A673 (cell line): ENCODE measurements around the gene POLR3A.

ENCODE experiments used
- EZH2 ChIP-seq: fragments of 200-600 bp; sonication (generic); IDR thresholded peaks from 2 replicates; pipeline ENCODE4 v1.6.1; 2017; ENCODE audit warnings: borderline replicate concordance, low read depth, mild to moderate bottlenecking, mixed read lengths, antibody characterized with exemption, low read length; ENCODE audit not compliant: poor library complexity, severe bottlenecking
- TF ChIP-seq, protein P1 (sequence below): fragments of 300-800, 200-600 bp; sonication (generic); conservative IDR thresholded peaks from 2 replicates; pipeline ENCODE4 v1.5.1; 2017; ENCODE audit warnings: low read depth, mild to moderate bottlenecking, antibody characterized with exemption, low read length, moderate library complexity, mixed read lengths

DNA sequence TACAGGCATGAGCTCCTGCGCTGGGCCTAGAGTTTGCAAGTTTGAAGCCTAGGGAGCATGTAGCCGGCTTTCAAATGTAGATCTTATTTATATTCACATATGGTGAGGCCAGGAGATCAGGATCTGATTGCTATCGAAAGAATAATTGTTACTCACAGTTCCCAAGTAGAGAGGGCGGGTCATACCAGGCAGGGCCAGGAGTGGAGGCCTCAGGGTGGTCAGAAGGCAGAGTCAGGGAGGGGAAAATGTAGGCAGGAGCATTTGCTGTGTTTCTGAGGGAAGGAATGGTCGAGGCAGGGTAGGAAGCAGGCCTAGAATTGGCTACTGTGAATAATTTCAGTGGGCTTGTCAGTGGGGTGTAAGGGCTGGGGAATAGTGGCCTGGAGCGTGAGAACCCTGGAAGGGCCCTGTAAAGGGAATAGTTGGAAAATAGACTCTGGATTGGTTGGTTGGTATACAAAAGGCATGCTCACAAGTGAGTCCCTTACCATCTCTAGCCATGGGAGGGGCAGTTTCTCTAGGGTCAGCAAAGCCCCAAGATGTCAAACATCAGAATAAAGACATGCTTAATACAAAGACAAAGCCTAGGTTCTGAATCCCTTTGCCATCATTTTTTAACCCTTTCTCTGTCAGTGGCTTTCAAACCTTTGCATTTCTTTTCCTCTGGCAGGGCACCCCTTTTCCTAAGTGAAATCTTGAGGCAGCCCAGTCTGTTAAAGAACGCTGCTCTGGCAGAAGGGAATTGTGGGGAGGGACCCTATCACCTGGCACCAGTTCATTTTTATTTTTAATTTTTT, 66.8 kb downstream of the POLR3A start:
- TF ChIP-seq, protein P1, sequence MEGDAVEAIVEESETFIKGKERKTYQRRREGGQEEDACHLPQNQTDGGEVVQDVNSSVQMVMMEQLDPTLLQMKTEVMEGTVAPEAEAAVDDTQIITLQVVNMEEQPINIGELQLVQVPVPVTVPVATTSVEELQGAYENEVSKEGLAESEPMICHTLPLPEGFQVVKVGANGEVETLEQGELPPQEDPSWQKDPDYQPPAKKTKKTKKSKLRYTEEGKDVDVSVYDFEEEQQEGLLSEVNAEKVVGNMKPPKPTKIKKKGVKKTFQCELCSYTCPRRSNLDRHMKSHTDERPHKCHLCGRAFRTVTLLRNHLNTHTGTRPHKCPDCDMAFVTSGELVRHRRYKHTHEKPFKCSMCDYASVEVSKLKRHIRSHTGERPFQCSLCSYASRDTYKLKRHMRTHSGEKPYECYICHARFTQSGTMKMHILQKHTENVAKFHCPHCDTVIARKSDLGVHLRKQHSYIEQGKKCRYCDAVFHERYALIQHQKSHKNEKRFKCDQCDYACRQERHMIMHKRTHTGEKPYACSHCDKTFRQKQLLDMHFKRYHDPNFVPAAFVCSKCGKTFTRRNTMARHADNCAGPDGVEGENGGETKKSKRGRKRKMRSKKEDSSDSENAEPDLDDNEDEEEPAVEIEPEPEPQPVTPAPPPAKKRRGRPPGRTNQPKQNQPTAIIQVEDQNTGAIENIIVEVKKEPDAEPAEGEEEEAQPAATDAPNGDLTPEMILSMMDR = no peak
- TF ChIP-seq EZH2 = no peak
